Measurements from ENCODE around the gene MMP25.

Gene MMP25, protein sequence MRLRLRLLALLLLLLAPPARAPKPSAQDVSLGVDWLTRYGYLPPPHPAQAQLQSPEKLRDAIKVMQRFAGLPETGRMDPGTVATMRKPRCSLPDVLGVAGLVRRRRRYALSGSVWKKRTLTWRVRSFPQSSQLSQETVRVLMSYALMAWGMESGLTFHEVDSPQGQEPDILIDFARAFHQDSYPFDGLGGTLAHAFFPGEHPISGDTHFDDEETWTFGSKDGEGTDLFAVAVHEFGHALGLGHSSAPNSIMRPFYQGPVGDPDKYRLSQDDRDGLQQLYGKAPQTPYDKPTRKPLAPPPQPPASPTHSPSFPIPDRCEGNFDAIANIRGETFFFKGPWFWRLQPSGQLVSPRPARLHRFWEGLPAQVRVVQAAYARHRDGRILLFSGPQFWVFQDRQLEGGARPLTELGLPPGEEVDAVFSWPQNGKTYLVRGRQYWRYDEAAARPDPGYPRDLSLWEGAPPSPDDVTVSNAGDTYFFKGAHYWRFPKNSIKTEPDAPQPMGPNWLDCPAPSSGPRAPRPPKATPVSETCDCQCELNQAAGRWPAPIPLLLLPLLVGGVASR

DNA sequence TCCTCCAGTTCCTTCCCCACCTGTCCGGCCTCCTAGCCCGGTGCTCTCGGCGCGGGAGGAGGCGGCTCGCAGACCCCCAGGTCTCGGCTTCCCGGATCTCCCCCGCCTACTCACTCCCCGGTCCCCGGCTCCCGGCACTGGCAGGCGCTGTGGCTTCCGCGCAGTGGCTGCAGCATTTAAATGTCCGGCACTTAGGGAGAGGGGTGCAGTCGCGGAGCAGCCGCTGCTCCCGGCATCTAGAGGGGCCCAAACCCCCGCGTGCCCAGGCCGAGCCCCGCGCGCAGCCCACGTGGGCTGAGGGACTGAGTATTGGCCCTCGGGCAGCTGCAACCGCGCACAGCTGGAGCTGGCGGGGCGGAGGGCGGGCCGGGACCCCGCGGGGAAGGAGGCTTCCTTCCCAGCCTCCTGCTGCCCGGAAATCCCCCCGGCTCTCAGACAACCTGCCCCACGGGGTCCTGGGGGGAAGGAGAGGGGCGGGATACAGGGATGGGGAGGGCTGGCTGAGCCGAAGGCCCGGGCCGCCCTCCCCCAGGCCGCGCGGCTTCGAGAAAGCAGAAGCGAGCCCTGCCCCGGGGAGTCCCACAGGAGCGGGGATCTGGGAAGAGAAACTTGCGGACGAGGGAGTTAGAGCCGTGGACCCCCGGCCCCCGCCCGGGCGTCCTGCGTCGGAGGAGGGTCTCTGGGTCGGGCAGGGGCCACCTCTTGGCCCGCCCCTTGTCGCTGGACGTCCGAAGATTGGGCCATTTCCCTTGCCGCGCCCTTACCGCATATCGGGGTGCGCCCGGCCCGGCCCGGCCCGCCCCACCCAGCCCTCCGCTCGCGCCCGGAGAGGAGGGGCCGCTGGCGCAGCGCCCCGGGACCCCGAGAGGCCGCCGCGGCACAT is at the start of gene MMP25:
TSS of gene MMP25 (plus strand) at position 804 of the 883 bp plus-strand sequence. CDS start 357 bp downstream, outside the sequence.
- DNase-seq (ENCODE audit: low spot score): peak; percentile 71

GRCh38 chr16:2999929-3000328 is 46.4 kb upstream of the MMP25 start:
- no peak for DNase-seq (ENCODE audit: low spot score)

DNA sequence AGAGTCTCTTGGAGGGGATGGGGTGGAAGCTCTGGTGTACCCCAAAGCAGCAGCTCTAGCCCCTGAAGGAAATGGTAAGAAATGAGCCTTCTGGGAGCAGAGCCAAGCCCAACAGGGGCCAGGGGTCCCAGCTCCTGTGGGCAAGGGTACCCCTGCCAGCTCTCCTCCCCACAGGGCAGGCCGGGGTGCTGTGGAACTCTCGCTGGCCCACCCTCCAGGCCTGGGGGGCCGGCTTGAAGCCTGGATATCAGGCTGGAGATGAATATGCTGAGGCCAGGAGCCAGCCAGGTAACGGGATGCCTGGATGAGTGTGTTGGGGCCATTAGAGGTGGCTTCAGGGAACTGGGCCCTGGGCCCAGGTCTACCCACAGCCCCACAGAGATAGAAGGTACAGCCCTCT is 45.8 kb upstream of the MMP25 start:
- DNase-seq (ENCODE audit: low spot score): no peak

GRCh38 chr16:3001316-3001715 is 45.0 kb upstream of the MMP25 start:
- DNase-seq (ENCODE audit: low spot score): no peak

DNA sequence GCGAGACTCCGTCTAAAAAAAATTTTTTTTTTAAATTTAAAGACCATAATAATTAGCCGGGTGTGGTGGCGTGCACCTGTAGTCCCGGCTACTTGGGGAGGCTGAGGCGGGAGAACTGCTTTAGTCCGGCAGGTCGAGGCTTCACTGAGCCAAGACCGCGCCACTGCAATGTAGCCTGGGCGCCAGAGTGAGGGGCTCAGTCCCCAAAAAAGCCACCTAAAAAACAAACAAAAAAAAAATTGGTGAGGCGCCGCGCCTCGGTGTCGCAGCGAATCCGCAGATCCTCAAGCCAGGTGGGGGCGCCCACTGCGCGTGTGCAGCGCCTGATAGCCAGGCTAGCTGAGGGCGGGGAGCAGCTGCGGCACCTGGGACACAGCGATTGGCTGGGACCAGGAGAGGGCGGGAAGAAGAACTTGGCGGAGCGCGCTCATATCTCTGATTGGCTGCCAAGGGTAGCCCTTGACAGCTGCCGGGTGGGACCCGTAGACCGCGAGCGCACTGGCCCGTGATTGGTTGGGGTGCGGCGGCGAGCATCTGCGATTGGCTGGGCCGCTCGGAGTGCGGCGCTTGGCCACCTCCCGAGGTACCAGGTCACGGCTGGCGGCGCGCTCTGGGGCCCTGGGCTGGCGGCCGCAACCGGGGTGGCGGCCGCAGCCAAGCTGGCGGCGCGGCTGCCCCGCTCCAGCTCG is 42.6 kb upstream of the MMP25 start:
- peak; percentile 97 for DNase-seq (ENCODE audit: low spot score)

- DNase-seq (ENCODE audit: low spot score): no peak
These were observed 42.0 kb upstream of the MMP25 start for GRCh38 chr16:3004319-3004718.

GRCh38 chr16:3004781-3005284 is 41.5 kb upstream of the MMP25 start:
- DNase-seq (ENCODE audit: low spot score): peak; percentile 43

- DNase-seq (ENCODE audit: low spot score): no peak
These were observed 39.1 kb upstream of the MMP25 start for GRCh38 chr16:3007059-3007956.

GRCh38 chr16:3007957-3008689 is 38.2 kb upstream of the MMP25 start:
- no peak for DNase-seq (ENCODE audit: low spot score)

DNA sequence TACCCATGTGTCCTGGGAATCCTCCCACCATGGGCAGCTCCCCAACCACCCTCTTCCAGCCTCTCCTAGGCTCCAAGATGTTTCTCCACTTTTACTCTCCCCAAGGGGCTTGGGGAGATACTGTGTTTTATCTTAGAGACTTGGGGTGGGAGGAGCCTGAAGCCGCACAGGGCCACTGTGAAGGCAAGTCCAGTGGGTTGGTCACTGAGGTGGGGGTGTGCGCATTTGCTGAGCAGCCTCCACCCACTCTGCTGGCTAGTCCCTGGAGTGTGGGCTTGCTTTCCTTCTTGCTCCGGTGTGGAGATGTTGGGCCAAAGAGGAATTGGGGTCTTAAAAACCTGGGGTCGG is 37.7 kb upstream of the MMP25 start:
- DNase-seq (ENCODE audit: low spot score): no peak

DNA sequence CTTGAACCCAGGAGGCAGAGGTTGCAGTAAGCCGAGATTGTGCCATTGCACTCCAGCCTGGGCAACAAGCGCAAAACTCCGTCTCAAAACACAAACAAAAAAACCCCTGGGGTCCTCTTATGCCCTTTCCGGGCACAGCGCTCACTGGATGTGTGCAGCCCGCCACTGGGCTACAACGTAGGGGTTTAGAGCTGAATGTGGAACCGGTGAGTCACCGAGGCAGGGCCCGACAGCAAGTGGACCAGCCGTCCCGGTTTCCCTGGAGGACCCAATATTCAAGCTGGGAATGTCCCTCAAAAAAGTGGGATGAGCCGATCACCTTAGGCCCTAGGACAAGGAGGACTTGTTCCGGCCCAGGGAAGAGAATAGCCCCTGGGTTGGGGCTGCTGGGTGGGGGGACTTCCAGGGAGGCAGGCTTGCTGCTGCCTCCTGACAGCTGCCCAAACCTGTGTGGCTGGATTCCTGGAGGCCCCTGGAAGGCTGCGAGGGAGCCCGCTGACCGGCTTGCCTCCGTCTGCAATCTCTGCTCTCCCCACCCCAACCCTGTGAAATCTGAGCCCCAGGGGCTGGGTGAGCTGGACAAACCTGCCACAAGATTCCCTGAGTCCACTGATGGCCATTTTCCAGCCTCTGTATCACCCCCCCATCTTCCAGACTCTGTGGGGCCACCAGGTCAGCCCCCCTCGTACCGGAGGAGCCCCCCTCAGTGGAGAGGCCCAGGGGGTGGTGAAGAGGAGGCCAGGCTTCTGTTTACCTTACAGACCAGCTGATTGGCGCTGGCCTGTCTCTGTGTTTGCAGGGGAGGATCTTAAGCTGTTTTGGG is 36.6 kb upstream of the MMP25 start:
- peak; percentile 66 for DNase-seq (ENCODE audit: low spot score)

DNA sequence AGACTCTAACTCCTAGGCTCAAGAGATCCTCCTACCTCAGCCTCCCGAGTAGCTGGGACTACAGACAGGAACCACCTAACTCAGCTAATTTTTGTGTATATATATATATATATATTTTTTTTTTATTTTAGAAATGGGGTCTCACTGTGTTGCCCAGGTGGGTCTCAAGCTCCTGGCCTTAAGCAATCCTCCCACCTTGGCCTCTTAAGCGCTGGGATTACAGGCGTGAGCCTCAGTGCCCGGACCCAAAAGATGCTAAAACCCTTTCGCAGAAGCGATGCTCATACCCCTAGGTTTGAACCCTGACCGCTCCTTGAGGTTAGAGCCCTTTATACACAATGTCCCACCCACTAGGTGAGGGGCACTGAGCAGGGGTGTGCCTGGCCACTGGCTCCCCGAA is 35.9 kb upstream of the MMP25 start:
- DNase-seq (ENCODE audit: low spot score): no peak

- no peak for DNase-seq (ENCODE audit: low spot score)
These were observed 34.1 kb upstream of the MMP25 start for GRCh38 chr16:3012246-3012645.

GRCh38 chr16:3012828-3013420 is 33.4 kb upstream of the MMP25 start, which contains the start of gene CLDN9:
Gene CLDN9, plus strand, starts transcription at chr16:3012923. Its CDS starts 440 bp downstream, at chr16:3013363.
- no peak for DNase-seq (ENCODE audit: low spot score)

DNA sequence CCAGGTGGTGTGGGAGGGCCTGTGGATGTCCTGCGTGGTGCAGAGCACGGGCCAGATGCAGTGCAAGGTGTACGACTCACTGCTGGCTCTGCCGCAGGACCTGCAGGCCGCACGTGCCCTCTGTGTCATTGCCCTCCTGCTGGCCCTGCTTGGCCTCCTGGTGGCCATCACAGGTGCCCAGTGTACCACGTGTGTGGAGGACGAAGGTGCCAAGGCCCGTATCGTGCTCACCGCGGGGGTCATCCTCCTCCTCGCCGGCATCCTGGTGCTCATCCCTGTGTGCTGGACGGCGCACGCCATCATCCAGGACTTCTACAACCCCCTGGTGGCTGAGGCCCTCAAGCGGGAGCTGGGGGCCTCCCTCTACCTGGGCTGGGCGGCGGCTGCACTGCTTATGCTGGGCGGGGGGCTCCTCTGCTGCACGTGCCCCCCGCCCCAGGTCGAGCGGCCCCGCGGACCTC is 32.8 kb upstream of the MMP25 start:
- no peak for DNase-seq (ENCODE audit: low spot score)

DNA sequence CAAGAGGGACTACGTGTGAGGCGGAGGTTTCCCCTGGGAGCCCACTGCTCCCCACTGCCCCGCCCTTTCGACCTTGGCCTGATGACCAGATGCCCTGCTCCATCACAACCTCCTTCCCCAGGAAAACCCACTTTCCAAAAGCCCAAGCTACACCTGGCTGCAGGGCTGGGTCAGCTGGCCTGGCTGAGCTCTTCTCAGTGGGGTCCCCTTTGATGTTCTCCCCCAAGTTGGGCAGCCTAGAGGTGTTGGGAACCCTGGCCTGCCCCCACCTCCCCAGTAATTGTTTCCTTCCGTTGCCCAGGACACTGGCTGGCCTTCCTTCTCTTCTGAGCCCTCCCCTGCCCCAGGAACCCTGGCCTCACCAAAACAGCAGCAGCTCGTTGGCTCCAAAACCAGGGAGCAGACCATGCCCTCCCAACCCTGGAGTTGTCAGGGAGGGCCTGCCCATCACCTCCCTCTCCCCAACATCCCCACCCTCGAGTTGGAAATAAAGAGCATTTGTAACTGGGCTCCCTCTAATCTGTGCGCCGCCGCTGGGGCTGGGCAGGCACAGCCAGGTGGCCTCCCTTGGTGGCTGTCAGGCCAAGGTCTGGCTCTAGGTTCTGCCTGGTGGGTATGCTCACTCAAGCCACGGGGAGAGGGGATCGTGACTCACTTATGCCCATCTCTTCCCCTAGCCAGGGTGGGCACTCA is 32.2 kb upstream of the MMP25 start:
- DNase-seq (ENCODE audit: low spot score): no peak

- no peak for DNase-seq (ENCODE audit: low spot score)
These were observed 31.4 kb upstream of the MMP25 start for GRCh38 chr16:3014971-3015370.

DNA sequence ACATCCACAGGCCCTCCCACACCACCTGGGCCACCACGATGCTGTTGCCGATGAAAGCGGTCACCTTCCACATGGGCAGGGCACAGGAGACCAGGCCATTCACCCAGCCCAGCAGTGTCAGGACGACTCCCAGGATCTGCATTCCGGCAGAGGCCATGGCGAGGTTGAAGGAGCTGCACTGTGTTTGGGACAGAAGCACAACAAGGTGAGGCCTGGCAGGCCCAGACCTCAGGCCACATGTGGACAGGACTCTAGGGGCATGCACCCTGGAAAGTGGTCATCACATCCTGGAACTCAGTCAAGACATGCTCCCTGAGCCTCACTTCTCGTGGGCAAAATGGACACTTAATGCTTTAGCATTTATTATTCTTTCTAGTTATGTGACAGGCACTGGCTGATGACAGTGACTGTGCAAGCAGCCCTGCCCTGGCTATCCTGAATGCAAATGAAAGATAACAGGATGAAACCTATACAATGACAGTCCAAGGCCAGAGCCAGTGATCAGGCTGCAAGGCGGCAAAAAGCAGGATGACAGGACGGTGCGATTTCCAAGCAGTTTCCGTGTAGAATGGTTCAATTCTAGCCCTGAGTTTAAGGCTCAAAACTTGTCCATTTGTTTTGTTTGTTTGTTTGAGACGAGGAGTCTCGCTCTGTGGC is 30.4 kb upstream of the MMP25 start:
- DNase-seq (ENCODE audit: low spot score): no peak
